GM08714 (cell line): ENCODE data around the gene GNPNAT1.
A peak's percentile ranks its signal among the peaks of the same experiment; 100 is the strongest.

Experiments
- H3K4me3 ChIP-seq: fragments of 200-500 bp; sonication (Bioruptor generic); 2 replicates; pipeline ENCODE4 v1.5.1; 2014; ENCODE audit warnings: mild to moderate bottlenecking, low read length, inconsistent platforms
- ZNF274 ChIP-seq: IDR thresholded peaks from 2 replicates; pipeline ENCODE4 v1.6.1; 2012; ENCODE audit warnings: mild to moderate bottlenecking, low read depth, low read length

GNPNAT1 gene

GRCh38 chr14:52791223-52792096, at the start of gene GNPNAT1:
Gene GNPNAT1 (minus strand): TSS chr14:52791607. CDS start chr14:52784650, 6,957 bp downstream.
- H3K4me3 ChIP-seq: peak within 1 kb of the TSS; percentile 93
- TF ChIP-seq ZNF274: no peak

- TF ChIP-seq ZNF274: no peak
- H3K4me3 ChIP-seq: no peak overlapping the region
Measured at GRCh38 chr14:52840877-52841276, 49.5 kb upstream of the GNPNAT1 start.

- no peak for TF ChIP-seq ZNF274
- no peak overlapping the region for H3K4me3 ChIP-seq
Measured at GRCh38 chr14:52837451-52837850, 46.0 kb upstream of the GNPNAT1 start.

GRCh38 chr14:52836063-52836462, 44.7 kb upstream of the GNPNAT1 start:
- no peak overlapping the region for H3K4me3 ChIP-seq
- TF ChIP-seq ZNF274: no peak

GRCh38 chr14:52835122-52835903, 43.9 kb upstream of the GNPNAT1 start:
- no peak overlapping the region for H3K4me3 ChIP-seq
- TF ChIP-seq ZNF274: no peak

GRCh38 chr14:52834440-52834842, 43.0 kb upstream of the GNPNAT1 start:
- no peak overlapping the region for H3K4me3 ChIP-seq
- TF ChIP-seq ZNF274: no peak

GRCh38 chr14:52833891-52834290, 42.5 kb upstream of the GNPNAT1 start:
- no peak overlapping the region for H3K4me3 ChIP-seq
- TF ChIP-seq ZNF274: no peak

GRCh38 chr14:52829527-52830185, 38.2 kb upstream of the GNPNAT1 start:
- no peak overlapping the region for H3K4me3 ChIP-seq
- no peak for TF ChIP-seq ZNF274

- no peak overlapping the region for H3K4me3 ChIP-seq
- no peak for TF ChIP-seq ZNF274
Measured at GRCh38 chr14:52827426-52827825, 36.0 kb upstream of the GNPNAT1 start.

- no peak for TF ChIP-seq ZNF274
- H3K4me3 ChIP-seq: no peak overlapping the region
Measured at GRCh38 chr14:52825085-52825484, 33.7 kb upstream of the GNPNAT1 start.

GRCh38 chr14:52824462-52824861, 33.1 kb upstream of the GNPNAT1 start:
- no peak for TF ChIP-seq ZNF274

GRCh38 chr14:52821805-52822250, 30.4 kb upstream of the GNPNAT1 start:
- no peak for TF ChIP-seq ZNF274
- H3K4me3 ChIP-seq: no peak overlapping the region

More at GRCh38 chr14:52824462-52824861, 33.1 kb upstream of the GNPNAT1 start:
- no peak overlapping the region for H3K4me3 ChIP-seq

- H3K4me3 ChIP-seq: no peak overlapping the region
- TF ChIP-seq ZNF274: no peak
Measured at GRCh38 chr14:52808101-52808500, 16.7 kb upstream of the GNPNAT1 start.

GRCh38 chr14:52806115-52806514, 14.7 kb upstream of the GNPNAT1 start:
- TF ChIP-seq ZNF274: no peak
- no peak overlapping the region for H3K4me3 ChIP-seq

- no peak for TF ChIP-seq ZNF274
- no peak overlapping the region for H3K4me3 ChIP-seq
Measured at GRCh38 chr14:52802597-52802996, 11.2 kb upstream of the GNPNAT1 start.
